CD4-positive, alpha-beta T cell treated with Interleukin-15 for 1 hour (primary cell): Measurements from ENCODE around the gene DYNC1I1.

Source experiments
- DNase-seq: peaks from one replicate; pipeline ENCODE4 v3.0.0-alpha.2; 2020

Gene DYNC1I1

DNA sequence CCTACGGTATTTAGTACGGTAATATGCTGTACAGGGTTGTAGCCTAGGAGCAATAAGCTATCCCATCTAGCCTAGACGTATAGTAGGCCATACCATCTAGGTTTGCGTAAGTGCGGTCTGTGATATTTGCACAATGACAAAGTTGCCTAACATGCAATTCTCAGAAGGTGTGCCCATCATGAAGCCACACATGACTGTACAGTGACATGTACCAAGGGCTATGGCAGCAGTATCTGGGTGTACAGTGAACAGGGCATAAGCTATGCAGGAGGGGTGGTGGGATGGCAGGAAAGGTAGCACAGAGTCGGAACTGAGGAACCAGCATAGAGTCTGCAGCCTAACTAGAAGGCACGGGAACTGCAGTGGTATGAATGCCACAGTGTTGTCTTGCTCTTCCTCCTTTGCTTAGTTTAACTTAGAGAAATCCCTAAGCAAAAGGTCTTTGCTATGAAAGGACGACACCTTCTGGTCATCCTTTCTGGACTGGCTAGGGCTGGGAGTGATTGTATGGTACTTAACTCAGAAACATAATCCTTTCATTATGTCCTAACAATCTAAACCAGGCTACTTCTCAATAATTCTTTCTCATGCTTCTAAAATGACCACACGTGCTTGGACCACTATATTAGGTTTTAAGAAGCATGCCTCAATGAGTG, 93.5 kb downstream of the DYNC1I1 start:
- no peak for DNase-seq

DNA sequence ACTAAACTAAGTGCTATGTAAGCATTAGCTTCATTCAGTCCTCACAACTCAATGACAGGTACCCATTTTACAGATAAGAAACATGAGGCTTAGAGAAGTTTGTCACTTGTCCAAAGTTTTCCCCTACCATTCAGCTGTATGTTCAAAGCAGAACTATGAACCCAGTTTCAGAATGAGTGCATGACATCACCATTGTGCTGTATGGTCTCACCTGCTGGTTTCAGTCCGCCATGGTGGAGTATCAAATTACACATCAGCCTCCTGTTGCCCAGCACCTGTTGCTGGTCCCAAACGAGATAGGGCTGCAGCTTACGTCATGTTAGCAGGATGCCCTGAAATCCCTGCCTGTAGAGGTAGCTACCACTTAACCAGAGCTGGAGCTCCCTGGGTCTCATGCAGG, 95.0 kb downstream of the DYNC1I1 start:
- no peak for DNase-seq

DNA sequence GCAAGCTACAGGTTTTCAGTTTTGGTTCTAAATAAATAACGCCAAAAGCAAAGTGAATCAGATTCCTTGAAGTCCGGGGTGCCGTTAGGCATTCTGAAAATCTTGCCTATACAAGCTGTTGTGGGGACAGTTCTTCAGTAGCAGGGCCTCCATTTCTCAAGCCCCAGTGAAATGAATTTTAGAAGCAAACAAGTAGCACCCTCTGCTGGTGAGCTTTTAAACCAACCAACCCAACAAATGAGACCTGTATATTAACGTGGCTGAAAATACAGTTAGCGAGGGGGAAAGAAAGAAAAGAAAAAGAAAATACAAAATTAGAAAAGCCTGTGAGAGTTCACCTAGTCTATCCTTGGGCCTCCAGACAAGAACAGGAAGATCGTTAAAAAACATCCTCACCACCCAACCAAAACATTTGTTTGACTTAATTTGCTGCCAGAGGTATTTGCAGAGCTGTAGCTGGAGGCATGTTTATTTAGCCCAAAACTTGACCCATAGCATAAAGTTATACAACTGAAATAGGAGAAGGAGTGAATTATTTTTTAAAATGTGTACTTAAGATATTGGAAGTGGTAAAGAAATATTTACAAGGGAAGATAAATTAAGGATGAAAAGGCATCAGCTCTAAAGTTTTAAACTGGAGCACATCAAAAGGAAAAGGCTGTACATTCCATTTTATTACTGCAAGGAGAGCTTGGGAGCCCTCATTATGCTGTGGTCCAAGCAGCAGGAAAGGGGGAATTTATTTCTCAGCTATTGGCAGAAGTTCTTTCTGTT, 98.9 kb downstream of the DYNC1I1 start:
- DNase-seq, result no peak

DNA sequence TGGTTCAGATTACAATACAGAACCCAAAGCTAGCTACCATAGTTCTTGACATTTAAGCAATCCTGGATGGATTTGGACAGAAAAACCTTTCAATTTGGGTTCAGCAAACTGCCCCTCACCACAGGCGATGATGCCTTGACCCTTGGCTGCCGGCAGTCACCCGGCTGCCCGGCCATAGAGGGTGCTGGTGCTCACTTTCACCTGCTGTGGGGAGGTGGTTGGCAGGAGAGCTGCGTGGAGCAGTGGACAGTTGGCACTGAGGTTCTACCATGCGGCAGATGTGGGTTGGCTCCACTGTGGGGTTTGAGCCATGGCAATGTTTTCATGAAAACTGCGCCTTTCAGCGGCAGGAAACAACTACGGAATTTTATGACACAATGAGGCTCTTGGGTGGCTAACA, 99.5 kb downstream of the DYNC1I1 start:
- DNase-seq, result no peak

DNA sequence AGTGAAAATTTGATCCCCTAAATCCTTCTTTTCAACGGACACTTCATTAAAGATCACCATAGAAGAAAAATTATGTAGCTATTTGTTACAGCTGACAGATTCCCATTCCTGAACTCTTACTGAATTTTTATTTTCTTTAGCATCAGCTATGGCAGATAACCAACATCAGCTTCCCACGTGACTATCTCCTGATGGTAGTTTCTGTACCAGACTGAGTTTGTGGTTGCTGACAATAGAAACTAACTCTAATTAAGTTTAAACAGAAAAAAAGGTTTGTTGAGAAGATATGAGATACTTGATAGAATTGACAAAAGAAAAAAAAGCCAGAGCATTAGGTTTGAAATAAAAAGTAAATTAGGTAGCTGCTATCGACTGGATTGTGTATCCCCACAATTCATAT, 101.8 kb downstream of the DYNC1I1 start:
- DNase-seq, result no peak

DNA sequence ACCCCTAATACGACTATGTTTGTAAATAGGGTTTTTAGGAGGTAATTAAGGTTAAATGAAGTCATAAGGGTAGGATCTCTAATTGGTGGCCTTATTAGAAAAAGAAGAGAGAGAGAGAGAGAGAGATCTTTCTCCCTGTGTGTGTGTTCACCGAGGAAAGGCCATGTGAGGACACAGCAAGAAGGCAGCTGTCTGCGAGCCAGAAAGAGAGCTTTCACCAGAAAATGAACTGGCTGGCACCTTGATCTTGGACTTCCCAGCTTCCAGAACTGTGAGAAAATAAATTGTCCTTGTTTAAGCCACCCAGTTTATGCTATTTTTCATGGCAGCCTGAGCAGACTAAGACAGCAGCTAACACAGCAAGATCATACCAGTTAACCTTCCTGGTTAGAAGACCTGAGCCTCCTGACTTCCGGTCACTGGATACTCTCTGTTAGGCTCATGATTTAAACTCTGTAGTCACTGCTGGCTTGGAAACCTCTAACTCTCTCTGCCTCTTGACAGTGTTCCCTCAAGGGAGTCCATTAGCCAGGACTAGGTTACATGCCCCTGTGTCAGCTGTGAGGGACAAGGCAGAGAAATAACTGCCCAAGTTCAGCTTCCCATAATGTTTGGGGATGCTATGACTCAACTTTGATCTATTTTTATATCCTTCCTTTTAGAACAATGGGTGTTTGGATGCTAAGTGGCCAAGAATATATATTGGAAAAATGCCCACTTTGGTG, 102.3 kb downstream of the DYNC1I1 start:
- no peak for DNase-seq

DNA sequence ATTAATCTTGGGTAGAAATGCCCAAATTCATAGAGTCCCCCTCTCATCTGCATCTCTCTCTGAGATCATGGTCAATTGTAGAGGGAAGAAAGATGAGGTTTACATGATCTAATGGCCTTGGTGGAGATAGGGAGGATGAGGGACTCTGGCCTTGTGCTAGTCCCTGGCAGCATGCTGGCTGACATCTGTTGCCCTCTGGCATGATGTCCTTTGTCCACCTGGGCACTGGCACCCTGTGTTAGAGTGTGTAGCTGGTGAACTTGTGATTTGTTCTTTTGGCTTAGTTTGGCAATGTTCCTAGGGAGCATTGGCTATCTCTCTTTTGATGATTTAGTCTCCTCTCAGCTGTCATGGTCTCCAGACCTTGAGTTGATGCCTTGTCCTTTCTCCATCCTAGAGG, 103.2 kb downstream of the DYNC1I1 start:
- DNase-seq, result no peak

DNA sequence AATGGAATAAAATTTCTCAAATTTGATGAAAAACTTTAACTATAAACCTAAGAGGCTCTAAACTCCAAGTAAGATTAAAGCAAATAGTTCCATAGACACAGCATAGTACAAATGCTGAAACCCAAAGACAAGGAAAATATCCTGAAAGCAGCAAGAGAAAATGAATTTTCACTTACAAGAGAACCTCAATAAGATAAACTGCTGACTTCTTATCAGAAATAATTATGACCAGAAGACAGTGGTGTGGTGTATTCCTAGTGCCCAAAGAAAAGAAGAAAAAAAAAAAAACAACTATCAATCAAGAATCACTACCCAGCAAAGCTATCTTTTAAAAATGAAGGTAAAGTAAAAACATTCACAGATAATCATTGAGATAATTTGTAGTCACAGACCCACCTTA, 106.3 kb downstream of the DYNC1I1 start:
- no peak for DNase-seq

DNA sequence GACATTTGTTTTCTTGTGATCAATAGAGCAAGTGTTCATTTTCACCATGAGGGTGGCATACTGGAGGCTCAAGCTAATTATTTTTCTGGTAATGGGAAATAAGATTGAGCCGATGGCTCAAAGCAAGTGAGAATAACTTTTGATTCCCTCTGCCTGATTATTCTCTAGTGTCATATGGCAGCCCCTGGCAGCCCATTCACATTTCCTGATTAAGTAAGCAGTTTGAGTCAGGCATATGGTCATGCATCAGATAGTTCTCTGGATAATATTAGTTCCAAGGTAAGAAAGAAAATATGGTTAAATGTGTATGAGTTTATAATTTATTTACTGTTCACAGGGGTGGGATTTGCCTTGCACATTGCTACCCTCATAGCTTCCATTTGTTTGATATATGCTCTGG, 109.2 kb downstream of the DYNC1I1 start:
- DNase-seq, result no peak

DNA sequence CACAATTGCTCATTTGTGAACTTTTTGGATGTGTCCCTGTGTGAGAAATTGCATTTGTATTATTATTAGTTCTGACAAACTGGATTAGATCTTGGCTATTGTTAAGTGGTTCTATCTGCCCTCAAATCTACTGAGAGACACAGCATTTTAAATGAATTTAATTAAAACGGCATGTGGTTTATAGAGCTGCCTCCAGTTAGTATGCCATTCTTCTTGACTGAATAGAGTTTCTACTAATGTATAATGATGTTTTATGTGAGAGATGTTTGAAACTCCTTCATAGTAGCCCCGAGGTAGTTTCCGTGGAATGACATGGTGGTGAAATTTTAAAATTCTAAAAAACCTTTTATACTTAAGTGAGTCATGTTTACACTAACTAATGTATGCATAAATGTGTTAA, 110.9 kb downstream of the DYNC1I1 start:
- DNase-seq, result no peak

DNA sequence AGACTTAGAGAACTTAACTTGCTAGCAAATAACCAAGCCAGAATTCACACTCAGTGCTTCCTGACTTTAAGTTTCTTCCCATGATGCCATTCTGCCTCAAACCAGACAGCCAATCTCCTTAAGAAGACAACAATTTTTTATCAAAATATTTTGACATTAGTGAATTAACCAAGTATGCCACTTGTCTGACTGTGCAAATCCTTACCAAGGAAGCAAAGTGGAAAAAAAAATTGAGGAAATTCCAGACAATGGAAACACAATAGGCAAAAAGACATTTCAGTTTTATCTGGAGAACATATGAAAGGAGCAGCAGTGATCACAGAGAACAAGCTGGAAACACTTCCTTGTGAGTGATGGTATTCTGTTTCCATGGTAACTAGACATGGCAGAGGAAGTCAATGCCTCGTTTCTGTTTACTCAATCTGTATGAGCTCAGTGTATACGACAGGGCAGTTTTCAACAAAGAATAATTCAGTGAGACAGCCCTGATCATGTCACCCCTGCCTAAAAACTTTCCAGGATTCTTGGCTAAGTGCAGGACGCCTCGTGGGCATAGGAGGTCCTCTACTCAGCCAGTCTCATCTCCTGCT, 114.2 kb downstream of the DYNC1I1 start:
- no peak for DNase-seq

DNA sequence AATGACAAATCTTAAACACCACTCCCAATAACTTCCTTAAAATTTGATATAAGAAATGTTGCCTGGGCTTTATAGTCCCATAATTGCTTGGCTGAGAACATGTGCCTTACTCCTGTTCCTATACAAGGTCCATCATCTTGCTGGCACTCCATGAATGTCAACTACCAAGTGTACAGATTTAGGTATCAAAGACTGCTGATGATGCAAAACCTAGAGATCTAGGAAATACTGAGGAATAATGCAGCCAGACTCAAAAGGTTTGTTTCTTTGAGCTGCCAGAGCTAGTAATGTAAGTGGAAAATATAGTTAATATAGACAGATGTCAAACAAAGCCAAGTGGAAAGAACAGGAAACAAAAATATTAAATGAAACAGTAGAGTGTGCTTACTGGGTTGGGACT, 121.1 kb downstream of the DYNC1I1 start:
- no peak for DNase-seq

DNA sequence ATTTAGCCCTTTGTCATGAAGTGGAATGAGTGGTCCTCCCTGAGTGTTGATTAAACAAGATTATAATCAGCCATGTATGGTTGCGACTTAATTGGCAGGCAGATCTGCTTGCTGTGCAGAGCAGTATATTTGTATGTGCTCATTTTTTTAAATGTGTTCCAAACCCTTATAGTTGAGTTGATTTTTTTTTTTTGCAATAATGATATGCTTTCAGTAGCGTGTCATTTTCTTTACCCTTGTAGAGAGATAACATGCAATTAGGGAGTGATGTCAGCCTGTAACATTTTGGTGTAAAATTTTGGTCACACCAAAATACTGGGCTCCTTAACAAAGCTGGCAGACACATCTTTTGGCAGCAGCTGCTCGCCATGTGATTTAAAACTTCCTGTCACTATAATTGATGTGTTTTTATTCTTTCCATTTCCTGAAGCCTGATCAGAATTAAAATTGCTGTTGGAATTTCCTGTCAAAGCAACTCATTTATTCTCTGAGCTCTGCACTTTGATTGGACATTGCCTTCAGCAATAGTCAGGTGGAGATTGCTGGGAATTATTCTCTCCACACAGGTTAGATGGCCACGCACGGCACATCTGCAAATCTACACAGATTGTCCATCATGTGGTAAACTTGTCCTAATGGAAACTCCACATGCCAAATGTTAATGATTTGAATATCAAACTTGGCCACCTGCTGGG, 125.3 kb downstream of the DYNC1I1 start:
- no peak for DNase-seq

DNA sequence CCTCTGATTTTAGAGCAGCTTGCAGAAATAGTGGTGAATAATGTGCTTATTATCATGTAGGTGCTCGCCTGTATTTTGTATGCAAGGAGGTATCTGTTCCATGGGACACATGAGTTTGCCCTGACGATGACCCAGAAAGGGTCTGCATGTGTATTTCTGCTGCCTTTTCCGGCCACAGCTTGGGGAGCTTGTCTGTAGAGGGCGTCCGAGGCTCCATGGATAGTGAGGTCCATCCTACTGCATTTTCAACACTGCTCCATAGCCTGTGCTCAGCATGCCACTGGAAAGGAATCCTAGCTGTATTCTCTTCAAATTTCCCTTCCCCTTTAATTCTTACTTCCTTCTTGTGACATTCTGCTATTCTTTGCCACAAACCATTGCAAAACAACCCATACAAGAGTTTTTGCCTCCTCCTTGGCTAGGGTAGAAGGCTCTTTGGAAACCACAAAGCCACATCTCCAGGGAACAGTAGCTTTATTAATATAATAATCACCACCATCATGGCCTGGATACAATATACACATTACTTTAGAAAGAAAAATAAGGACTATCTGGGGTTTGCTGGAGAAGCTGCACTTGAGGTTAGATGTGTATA, 127.7 kb downstream of the DYNC1I1 start:
- no peak for DNase-seq

DNA sequence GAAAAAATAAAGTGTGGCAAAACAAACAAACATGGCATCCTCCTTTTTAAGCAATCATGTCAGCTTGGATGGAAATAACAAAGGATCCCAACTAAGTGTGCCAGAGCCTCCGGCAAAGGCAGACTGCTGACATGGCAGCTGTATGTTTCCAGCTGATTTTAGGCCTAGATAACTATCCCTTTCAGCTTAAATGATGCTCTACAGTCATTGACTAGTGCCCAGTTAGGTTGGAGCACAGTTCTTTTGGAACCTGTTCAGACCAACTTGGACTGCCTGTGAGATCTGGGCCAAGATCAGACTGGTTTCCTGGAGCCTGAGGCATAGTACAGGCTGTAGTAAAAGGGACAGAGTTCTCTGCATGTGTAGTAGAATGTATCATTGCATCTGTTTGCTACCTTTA, 128.7 kb downstream of the DYNC1I1 start:
- no peak for DNase-seq

DNA sequence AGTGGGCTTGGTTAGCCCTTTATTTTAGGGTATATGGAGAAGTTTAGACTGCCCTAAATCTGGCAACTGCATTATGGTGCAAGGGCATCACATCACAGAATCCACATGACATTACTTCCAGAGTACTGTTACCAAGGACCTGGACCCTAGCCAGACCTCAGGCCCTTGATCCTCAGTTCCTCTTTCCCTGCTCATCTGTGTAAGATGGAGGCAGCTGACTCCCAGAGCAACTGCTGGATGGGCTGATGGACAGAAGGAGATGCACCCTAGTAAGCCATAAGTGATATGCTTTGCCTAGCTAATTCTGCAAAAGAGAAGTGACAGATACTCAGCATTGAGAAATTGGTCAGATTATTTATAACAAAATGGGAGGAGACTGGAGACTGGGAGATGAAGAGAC, 131.7 kb downstream of the DYNC1I1 start:
- DNase-seq, result no peak

DNA sequence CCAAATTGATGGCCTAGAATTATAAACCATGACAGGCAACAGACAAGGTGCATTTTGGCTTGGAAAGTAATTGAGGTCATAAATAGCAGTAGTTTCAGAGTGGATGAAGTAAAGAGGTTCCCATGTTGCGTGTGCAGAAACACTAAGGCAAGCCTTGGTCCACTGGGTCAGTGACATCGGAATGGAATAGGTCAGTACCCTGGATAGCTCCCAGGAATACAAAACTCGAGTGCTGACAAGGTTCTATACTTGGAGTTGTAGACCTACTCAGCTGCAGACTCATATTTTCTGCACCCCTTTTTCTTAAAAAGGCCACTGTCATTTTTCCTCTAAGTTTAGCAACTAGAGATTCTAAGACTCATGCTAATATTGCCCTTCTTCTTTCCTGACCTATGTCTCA, 132.8 kb downstream of the DYNC1I1 start:
- DNase-seq, result no peak

DNA sequence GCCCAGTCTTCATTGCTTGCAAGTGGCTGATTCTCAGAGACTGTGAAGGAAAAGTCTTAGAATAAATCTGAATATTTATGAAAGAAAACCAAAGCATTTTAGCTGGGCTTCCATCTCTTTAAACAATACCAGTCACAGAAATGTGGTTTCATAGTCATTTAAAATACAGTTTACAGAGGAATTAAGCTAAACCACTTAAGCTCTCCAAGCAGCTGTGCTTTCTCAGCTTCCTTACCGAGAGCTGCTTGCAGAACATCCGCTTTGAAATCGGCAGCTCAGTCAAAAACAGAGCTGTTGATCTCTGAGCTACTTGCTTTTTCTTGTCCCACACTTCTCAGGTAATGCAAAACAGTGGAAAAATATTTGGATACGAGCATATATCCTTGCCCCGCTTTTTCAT, 134.5 kb downstream of the DYNC1I1 start:
- DNase-seq, result no peak

DNA sequence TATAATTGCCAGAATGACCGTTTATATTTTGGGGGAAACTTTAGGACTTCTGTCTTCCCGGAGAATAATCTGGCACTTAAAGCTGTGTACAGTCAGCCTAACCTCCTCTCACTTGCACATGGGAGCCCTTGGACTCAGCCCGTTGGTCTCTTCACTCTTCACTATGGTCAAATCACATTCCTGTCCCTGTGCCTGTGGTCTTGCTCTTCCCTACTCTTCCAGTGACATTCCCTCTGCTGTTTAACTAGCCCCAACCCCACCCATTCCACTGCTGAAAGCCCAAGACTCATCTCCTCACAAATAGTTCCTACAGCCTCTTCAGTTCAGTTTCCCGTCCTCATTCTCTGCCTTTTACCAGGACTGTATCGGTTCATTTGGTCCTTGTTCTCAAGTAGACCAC, 135.0 kb downstream of the DYNC1I1 start:
- DNase-seq, result no peak

DNA sequence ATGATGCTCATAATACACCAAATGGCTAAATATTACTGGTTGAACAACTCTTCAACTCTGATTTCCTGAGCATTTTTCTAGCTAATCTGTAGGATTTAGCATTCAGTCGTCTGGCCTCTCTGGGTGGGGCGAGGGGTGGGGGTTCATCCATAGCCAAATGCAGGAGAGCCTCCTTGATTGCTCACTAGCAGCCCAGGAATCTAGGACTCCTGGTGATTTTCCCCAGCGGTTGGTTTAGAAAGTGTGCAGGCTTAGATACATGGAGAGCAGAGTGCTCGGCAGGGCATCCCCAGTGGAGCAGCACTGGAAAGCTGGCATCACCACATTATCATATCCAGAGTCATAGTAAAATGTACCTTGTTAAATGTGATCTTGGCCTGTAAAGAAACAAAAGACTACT, 136.1 kb downstream of the DYNC1I1 start:
- no peak for DNase-seq

DNA sequence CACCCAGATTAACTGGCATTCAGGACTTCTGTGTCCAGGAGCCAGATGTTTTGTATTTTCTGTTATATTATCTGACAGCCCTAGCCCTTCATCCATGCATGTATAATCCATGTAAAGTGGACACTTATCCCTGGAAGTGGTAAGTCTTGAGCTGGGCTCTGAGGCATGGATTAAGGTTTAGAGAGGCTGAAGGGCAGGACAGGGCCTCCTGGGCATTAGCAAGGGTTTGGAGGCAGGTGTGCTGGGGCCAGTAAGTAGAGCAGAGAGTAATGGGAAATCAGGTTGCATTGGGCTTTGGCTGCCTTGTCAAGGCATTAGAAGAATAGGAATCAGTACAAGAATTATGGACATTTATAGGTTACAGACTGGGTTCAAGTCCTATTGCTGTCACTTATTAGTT, 138.0 kb downstream of the DYNC1I1 start:
- DNase-seq, result no peak

DNA sequence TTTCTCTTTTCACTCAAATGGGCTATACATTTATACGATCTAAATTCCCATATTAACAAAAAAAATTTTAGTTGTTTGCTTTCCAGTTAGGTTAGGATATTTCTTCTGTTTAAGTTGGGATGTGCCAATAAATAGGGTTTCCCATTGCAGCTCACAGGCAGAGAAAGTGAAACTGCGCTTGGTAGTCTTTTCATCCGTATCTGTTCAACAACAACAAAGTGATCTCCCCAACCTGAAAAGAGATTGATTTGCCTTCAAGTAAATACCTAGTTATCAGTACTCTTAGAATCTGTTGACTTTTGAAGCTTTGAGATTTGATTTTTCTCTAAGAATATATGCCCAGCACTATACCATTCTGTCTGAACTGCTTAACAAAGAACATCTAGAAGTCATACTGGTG, 143.4 kb downstream of the DYNC1I1 start:
- DNase-seq, result no peak
